Effector memory CD4-positive, alpha-beta T cell (primary cell): Measurements from ENCODE around the gene APOC3.

Experiments
- DNase-seq, 3 donors: peaks; one replicate each; pipeline ENCODE4 v3.0.0-alpha.2; 2020
- H3K27ac ChIP-seq: 2 replicates; pipeline ENCODE4 v1.7.0; 2013; ENCODE audit warnings: mild to moderate bottlenecking, low read length, moderate library complexity; ENCODE audit not compliant: insufficient read depth, poor library complexity, severe bottlenecking
- H3K27me3 ChIP-seq: replicated peaks from 2 replicates; pipeline ENCODE4 v1.7.0; 2013; ENCODE audit warnings: mild to moderate bottlenecking, low read length; ENCODE audit not compliant: insufficient read depth, control insufficient read depth, poor library complexity, severe bottlenecking
- H3K36me3 ChIP-seq: 2 replicates; pipeline ENCODE4 v1.7.0; 2013; ENCODE audit warnings: mild to moderate bottlenecking, low read length, moderate library complexity; ENCODE audit not compliant: control insufficient read depth, insufficient read depth
- H3K4me1 ChIP-seq: 2 replicates; pipeline ENCODE4 v1.7.0; 2013; ENCODE audit warnings: low read length, mild to moderate bottlenecking; ENCODE audit not compliant: control insufficient read depth, insufficient read depth, poor library complexity, severe bottlenecking
- H3K4me3 ChIP-seq: 2 replicates; pipeline ENCODE4 v1.7.0; 2013; ENCODE audit warnings: low read length, low read depth, mild to moderate bottlenecking; ENCODE audit not compliant: insufficient read depth, poor library complexity, severe bottlenecking
- H3K9me3 ChIP-seq: 2 replicates; pipeline ENCODE4 v1.7.0; 2013; ENCODE audit warnings: mild to moderate bottlenecking, low read length, moderate library complexity; ENCODE audit not compliant: control insufficient read depth

APOC3 gene

GRCh38 chr11:116882386-116882785, 52.7 kb downstream of the APOC3 start:
- Histone ChIP-seq H3K27ac (no peak overlapping the region), H3K4me1 (no peaks in the 10 kb centered on the region)
- DNase-seq = no peak

More at GRCh38 chr11:116882386-116882785, 52.7 kb downstream of the APOC3 start:
- Histone ChIP-seq H3K27me3 (no peaks in the 10 kb centered on the region), H3K9me3 (no peaks in the 10 kb centered on the region), H3K4me3 (no peak overlapping the region), H3K36me3 (no peaks in the 10 kb centered on the region)
